Diencephalon (tissue), 1 donor: ENCODE measurements around the gene TSC22D2. TPM values are rescaled to one million over a fixed set of nuclear protein-coding genes. Genes with fewer than 3 reads are reported as not detected.

Experiments used
- total RNA-seq: library from RNA; depleted of rRNA; stranded (reverse); fragments of >200 nt; gene quantifications from one replicate; pipeline ENCODE4 v1.2.3, GENCODE V29; 2014

TSC22D2 gene
- total RNA-seq = 25.8 TPM

GRCh38 chr3:150408221-150409124, at the start of gene TSC22D2:
Gene TSC22D2, plus strand, starts transcription at chr3:150408298. Its CDS starts 1,053 bp downstream, at chr3:150409351.

Other genes with a start within 250 kb of the TSC22D2 start
- gene SERP1, start 138.2 kb downstream of the TSC22D2 start, total RNA-seq = 84.4 TPM
- 119 TPM for gene EIF2A, start 138.5 kb downstream of the TSC22D2 start, total RNA-seq
- 144 TPM for gene SELENOT, start 195.0 kb downstream of the TSC22D2 start, total RNA-seq